ENCODE results near the gene MXD3.

The MXD3 gene

GRCh38 chr5:177302354-177303110 lies 9.2 kb downstream of the MXD3 start:
- no peak for DNase-seq

GRCh38 chr5:177301503-177302165 lies 10.1 kb downstream of the MXD3 start:
- no peak for DNase-seq

DNA sequence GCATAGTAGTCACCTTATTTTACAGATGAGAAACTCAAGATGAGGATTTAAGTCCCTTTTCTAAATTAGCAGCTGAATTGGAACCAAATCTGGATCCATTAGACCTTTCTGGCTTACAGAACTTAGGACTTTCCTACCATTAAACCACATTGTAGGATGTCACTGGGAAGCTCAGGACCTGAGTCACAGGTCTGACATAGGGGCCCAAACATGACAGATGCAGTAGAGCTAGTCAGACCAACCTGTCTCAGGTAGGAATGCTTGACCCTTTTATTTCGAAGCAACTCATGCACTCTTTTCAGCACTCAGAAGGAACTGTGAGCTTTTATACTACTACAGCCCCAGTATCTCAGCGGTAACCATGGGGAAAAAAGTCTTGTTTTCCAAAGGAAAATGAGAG lies 10.7 kb downstream of the MXD3 start:
- no peak for DNase-seq

DNA sequence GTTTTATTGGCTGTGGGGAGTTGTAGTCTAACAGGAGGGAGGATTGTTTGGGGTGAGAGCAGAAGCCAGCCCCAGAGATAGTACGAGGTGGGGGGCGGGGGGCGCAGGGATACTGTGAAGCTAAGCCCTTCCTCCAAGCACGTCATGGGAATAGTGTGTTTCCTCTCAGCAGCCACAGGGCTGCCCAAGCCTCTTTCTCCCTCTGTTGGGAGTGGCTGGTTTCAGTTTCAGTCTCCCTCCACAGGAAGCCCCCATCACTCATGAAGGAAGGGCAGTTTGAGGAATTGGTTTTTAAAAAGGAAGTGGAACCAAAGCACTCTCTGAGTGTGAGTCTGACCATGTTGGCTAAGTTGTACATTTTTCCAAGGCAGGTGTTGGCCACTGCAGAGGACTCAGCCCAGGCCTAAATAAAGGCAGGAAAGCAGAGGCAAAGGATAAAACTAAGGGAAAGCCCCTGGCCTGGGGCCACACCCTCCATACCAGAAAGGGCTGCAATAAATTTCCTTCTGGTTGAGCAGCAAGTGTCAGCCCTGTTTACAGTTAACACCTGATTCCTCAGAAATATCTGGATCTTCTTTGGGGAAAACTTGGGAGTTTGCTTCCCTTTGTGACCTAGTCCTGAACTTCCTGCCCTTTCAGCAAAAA lies 11.3 kb downstream of the MXD3 start:
- DNase-seq, result peak; percentile 79

- DNase-seq, result no peak
Measured at GRCh38 chr5:177299697-177300096, 12.0 kb downstream of the MXD3 start.

DNA sequence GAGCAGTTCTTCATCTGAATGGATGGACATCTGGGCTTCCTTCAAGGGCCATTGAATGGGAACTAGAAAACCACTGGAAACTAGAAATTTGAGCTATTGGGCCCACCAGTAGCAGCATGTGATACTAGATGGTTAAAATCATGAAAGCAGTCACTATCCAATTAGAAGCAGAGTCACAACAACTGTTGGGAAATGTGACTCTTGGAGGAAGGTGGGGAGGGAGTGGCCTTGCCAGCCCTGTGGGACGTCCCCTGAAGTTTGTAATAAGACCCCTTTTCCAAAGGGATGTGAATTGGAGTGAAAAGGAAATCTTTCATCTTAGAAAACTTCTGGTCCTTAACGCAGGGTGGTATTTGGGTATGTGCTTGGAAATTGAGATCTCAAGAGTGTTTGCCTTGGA lies 13.8 kb downstream of the MXD3 start:
- DNase-seq, result no peak

- no peak for DNase-seq
Measured at GRCh38 chr5:177296581-177296980, 15.1 kb downstream of the MXD3 start.

DNA sequence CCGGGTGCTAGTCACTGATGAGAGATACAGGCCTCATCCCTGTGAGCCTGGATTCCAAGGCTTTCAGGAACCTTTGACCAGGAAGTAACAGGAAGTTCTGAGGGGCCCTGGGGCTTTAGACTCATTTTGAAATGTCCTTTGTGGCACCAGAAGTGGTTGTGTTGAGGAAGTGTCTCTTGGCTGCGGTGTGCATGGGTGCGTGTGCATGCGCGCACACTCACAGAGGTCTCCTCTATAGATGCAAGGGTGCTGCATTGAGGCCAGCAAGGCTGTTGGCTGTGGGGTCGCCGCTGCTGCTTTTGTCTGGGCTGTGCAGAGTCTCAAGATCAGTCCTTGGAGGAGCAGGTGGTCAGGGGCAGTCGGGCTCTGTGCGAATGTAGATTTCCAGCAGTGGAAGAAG lies 15.8 kb downstream of the MXD3 start:
- peak; percentile 37 for DNase-seq

DNA sequence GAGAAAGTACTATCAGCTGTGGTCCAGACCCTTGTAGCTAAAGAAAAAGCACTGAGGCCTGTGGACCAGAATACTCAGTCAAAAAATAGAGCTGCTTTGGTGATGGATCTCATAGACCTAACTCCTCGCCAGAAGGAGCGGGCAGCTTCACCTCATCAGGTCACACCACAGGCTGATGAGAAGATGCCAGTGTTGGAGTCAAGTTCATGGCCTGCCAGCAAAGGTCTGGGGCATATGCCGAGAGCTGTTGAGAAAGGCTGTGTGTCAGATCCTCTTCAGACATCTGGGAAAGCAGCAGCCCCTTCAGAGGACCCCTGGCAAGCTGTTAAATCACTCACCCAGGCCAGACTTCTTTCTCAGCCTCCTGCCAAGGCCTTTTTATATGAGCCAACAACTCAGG lies 17.1 kb downstream of the MXD3 start:
- DNase-seq, result no peak

DNA sequence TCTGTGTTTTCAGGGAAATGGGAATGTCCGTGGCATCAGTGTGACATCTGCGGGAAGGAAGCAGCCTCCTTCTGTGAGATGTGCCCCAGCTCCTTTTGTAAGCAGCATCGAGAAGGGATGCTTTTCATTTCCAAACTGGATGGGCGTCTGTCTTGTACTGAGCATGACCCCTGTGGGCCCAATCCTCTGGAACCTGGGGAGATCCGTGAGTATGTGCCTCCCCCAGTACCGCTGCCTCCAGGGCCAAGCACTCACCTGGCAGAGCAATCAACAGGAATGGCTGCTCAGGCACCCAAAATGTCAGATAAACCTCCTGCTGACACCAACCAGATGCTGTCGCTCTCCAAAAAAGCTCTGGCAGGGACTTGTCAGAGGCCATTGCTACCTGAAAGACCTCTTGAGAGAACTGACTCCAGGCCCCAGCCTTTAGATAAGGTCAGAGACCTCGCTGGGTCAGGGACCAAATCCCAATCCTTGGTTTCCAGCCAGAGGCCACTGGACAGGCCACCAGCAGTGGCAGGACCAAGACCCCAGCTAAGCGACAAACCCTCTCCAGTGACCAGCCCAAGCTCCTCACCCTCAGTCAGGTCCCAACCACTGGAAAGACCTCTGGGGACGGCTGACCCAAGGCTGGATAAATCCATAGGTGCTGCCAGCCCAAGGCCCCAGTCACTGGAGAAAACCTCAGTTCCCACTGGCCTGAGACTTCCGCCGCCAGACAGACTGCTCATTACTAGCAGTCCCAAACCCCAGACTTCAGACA lies 17.7 kb downstream of the MXD3 start:
- no peak for DNase-seq

DNA sequence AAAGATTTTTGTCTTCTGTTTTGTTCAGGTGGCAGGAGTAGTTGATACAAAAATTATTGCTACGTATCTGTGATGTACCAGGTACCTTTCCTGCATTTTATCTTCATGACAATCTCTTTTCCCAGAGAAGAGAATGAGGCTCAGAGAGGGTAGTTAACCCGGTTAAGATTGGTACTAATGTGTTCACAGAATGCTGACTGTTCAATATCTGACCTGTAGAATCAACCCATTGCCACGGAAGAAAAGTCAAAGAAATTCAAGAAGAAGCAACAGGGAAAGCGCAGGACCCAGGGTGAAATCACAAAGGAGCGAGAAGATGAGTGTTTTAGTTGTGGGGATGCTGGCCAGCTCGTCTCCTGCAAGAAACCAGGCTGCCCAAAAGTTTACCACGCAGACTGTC lies 20.0 kb downstream of the MXD3 start:
- DNase-seq, result no peak

DNA sequence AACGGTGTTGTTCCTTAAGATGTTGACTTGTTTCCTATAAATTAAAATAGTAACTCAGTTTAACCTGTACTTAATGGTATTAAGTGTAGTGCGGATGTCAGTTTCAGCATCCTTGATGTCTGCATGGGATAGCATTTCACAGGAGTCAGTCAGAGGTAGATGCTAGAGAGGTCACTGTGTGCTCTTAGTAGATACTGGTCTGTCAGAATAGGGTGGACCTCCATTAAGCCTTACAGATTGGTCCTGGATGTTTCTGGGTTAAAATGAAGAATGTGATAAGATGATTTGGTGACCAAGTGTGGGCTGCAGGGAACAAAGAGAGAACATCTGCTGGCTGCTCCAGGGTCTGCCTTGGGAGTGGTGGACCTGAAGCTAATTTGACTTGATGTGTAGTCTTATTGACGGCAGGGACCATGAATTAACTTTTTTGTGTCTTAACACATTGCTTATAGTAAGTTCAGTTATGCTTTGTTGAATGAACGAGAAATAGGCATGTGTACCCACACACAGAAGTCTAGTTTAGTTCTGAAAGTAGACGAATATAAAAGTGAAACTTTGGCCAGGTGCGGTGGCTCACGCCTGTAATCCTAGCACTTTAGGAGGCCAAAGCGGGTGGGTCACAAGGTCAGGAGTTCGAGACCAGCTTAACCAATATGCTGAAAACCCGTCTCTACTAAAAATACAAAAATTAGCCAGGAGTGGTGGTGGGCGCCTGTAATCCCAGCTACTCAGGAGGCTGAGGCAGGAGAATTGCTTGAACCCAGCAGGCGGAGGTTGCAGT lies 20.7 kb downstream of the MXD3 start:
- DNase-seq, result no peak

- no peak for DNase-seq
Measured at GRCh38 chr5:177288191-177288590, 23.5 kb downstream of the MXD3 start.

DNA sequence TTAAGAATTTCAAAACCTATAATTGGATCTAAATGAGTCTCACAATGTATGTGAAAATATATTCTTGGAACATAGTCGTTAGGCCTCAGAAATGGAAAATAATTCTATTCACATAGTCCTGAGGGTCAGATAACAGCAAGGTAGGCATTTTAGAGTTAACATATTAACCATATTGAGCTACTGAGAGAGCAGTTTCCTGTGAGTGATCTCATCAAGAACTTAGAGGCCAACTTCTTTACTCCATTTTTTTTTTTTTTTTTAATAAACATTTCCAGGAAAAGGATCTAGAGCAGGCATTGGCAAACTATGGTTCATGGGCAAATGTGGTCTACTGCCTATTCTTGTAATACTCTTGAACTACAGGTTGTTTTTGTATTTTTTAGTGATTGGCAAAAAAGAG lies 34.8 kb downstream of the MXD3 start:
- DNase-seq, result no peak

DNA sequence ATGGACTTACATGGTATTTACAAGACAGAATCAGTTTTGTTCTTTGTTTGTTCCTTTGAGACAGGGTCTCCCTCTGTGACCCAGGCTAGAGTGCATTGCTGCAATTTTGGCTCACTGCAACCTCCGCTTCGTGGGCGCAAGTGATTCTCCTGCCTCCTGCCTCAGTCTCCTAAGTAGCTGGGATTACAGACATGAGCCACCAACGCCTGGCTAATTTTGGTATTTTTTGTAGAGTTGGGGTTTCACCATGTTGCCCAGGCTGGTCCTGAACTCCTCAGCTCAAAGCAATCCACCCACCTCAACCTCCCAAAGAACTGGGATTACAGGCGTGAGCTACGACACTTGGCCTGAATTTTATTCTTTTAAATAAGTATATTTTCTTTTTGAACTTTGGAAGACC lies 35.8 kb downstream of the MXD3 start:
- no peak for DNase-seq

GRCh38 chr5:177271113-177271512 lies 40.6 kb downstream of the MXD3 start:
- DNase-seq, result no peak

DNA sequence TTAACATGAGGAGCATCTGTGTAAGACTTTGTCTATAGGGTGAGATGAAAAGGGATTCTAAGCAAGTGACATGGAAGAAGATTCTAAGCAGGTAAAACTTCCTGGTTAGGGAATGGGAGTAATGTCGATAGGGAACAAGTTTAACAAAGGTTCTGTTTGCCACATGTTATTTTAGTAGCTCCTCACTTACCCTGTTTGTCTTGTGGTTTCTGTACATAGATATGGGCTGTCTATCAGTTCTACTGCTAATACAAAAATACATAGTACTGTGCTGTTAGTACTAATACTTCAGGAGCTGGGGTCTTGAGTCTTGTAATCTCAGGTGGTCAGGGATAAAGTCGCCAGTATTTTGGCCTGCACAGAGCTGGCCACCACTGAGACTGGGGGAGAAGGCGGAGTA lies 41.0 kb downstream of the MXD3 start:
- DNase-seq, result no peak

- DNase-seq, result no peak
Measured at GRCh38 chr5:177269976-177270375, 41.7 kb downstream of the MXD3 start.

GRCh38 chr5:177269232-177269895 lies 42.3 kb downstream of the MXD3 start:
- no peak for DNase-seq

- DNase-seq, result no peak
Measured at GRCh38 chr5:177265395-177265794, 46.3 kb downstream of the MXD3 start.

DNA sequence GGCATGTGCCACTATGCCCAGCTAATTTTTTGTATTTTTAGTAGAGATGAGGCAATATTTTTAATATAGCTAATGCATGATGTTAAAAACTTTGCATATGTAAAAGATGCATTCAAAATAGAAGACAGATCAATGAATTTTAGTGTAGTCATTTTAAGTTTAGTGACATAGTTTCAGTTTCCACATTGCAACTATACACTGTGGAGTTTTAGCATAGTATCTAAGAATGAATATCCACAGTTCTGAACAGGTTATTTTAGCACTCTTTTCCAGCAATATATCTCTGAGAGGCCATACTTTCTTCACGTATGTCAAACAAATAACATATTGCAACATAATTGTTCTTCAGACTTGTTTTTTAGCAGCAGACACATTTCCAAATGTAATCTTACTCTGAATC lies 47.5 kb downstream of the MXD3 start:
- DNase-seq, result no peak

GRCh38 chr5:177261510-177261909 lies 50.2 kb downstream of the MXD3 start:
- no peak for DNase-seq
